Chondrocyte (in vitro differentiated cells): ENCODE data around the gene CLPX. TPM values are rescaled to one million over a fixed set of nuclear protein-coding genes. Genes with fewer than 3 reads are reported as not detected.
A peak's percentile ranks its signal among the peaks of the same experiment; 100 is the strongest.

ENCODE experiments used
- DNase-seq: peaks from one replicate; pipeline ENCODE4 v3.0.0; 2021; ENCODE audit warnings: mixed read lengths, low spot score
- H3K27ac Mint-ChIP-seq: one replicate; pipeline ENCODE4 v1.8.0; 2021; ENCODE audit warnings: mild to moderate bottlenecking, moderate library complexity, mixed read lengths; ENCODE audit not compliant: unreplicated experiment
- H3K27me3 Mint-ChIP-seq: 2 replicates; pipeline ENCODE4 v1.8.0; 2021; ENCODE audit warnings: low read depth, mixed read lengths
- H3K36me3 Mint-ChIP-seq: 2 replicates; pipeline ENCODE4 v1.8.0; 2021; ENCODE audit warnings: low read depth, mixed read lengths
- H3K4me1 Mint-ChIP-seq: 2 replicates; pipeline ENCODE4 v1.8.0; 2021; ENCODE audit warnings: low read depth, mild to moderate bottlenecking, mixed read lengths
- H3K4me3 Mint-ChIP-seq: one replicate; pipeline ENCODE4 v1.8.0; 2021; ENCODE audit warnings: mild to moderate bottlenecking, moderate library complexity, mixed read lengths; ENCODE audit not compliant: unreplicated experiment
- H3K9me3 Mint-ChIP-seq: 2 replicates; pipeline ENCODE4 v1.8.0; 2021; ENCODE audit warnings: low read depth, mixed read lengths
- total RNA-seq: library from RNA; stranded (reverse); gene quantifications from 3 replicates; pipeline ENCODE4 v1.2.1, GENCODE V29; 2021
- TF ChIP-seq, protein P1 (sequence below): fragments of 200-600 bp; sonication (generic); IDR thresholded peaks from 2 replicates; pipeline ENCODE4 v1.5.0; 2021; ENCODE audit warnings: antibody characterized with exemption, mild to moderate bottlenecking, moderate library complexity

Gene CLPX
- total RNA-seq, 1 donor from 2014 or later, result 41.4 TPM

DNA sequence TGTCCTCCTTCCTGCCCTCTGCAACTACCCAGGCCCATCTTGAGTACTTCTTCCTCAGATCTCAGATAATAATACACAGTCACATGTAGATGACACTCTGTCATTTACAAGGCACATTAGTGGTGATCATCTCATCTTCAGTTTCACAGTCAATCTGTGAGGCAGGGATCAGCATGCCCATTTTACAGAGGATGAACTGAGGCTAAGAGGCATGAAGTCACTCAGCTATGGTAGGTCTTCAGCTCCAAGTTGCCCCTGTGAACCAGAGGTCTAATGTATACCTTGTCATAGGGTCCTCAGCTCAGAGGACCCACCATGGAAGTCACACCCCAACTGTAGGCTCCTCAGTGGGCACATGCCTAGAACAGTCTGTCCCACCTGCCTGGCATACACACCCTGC, 30.4 kb upstream of the CLPX start:
- TF ChIP-seq, protein P1, sequence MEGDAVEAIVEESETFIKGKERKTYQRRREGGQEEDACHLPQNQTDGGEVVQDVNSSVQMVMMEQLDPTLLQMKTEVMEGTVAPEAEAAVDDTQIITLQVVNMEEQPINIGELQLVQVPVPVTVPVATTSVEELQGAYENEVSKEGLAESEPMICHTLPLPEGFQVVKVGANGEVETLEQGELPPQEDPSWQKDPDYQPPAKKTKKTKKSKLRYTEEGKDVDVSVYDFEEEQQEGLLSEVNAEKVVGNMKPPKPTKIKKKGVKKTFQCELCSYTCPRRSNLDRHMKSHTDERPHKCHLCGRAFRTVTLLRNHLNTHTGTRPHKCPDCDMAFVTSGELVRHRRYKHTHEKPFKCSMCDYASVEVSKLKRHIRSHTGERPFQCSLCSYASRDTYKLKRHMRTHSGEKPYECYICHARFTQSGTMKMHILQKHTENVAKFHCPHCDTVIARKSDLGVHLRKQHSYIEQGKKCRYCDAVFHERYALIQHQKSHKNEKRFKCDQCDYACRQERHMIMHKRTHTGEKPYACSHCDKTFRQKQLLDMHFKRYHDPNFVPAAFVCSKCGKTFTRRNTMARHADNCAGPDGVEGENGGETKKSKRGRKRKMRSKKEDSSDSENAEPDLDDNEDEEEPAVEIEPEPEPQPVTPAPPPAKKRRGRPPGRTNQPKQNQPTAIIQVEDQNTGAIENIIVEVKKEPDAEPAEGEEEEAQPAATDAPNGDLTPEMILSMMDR, result no peak
- Mint-ChIP-seq H3K4me1 (peaks cover 16% of the 10 kb centered on the region), H3K9me3 (no peaks in the 10 kb centered on the region), H3K36me3 (no peaks in the 10 kb centered on the region), H3K27me3 (no peaks in the 10 kb centered on the region), H3K4me3 (no peak overlapping the region), H3K27ac (no peak overlapping the region)
- DNase-seq, result no peak

DNA sequence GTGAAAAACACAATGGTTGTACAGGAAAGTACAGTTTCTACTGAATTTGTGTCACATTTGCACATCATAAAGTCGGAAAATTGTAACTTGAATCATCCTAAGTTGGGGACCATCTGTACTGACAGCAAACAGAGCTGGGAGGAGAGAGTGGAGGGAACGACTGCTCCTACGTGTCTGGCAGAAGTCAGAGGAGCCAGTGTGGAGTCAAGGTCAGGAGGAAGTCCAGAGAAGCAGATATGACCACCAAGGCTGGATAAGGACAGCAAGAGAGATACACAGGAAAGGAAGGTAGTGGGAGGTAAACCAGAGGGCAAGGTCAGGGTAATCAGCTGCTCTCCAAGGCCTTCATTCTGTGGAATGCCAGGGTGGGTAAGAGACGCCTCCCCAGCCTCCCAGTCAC, 28.9 kb upstream of the CLPX start:
- Mint-ChIP-seq H3K27ac (no peak overlapping the region), H3K4me1 (peaks cover 28% of the 10 kb centered on the region), H3K36me3 (no peaks in the 10 kb centered on the region), H3K4me3 (no peak overlapping the region), H3K27me3 (no peaks in the 10 kb centered on the region), H3K9me3 (no peaks in the 10 kb centered on the region)
- no peak for DNase-seq
- TF ChIP-seq, protein P1, result no peak

DNA sequence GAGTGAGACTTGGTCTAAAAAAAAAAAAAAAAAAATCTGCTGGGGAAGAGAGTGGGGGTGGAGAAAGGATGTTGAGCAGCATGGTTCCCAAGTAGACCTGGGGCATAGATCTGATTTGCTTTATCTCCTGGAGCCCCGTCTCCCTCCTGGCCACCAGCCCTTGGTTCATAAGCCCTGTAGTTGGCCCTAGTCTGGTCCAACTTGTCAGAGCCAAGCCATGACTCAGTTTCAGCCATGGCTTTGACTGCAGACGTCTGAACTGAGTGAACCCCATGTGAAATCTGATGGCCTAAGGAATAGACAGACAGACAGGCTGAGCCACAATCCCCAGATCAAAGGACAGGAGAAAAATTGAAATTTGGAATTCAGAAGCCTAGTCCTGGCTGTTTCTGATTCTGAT, 28.1 kb upstream of the CLPX start:
- Mint-ChIP-seq H3K4me1 (peaks cover 28% of the 10 kb centered on the region), H3K27me3 (no peaks in the 10 kb centered on the region), H3K9me3 (no peaks in the 10 kb centered on the region), H3K4me3 (no peak overlapping the region), H3K27ac (no peak overlapping the region), H3K36me3 (no peaks in the 10 kb centered on the region)
- TF ChIP-seq, protein P1, result no peak
- DNase-seq, result no peak

GRCh38 chr15:65212097-65212496, 27.0 kb upstream of the CLPX start:
- TF ChIP-seq, protein P1, result peak; percentile 65
- Mint-ChIP-seq H3K4me3 (no peak overlapping the region), H3K36me3 (no peaks in the 10 kb centered on the region), H3K27me3 (no peaks in the 10 kb centered on the region), H3K27ac (no peak overlapping the region), H3K4me1 (peaks cover 28% of the 10 kb centered on the region), H3K9me3 (no peaks in the 10 kb centered on the region)
- no peak for DNase-seq

DNA sequence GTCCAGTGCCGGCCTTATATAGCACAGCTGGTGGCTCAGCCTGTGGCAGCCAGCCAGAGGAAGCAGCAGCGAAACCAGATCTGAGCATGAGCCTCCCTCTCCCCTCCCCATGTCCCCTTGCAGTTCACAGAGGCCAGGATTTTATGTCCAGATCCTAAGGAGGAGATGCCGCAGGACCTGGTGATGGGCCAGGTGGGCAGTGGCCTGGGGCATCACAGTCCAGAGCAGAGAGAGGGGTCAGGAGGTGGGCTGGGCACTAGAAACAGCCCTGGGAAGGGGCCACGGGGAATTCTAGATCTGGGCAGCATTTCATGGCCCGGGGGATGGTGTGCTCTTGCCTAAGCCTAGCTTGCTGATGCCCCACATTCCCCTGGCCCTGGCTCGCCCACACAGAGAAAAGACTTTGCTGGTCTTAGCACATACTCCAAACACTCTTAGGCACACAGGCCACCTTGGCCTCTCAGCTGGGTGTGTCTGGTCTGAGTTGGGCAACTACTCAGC, 26.4 kb upstream of the CLPX start:
- H3K9me3 Mint-ChIP-seq, result no peaks in the 10 kb centered on the region
- no peaks in the 10 kb centered on the region for H3K36me3 Mint-ChIP-seq
- H3K4me1 Mint-ChIP-seq, result peaks cover 28% of the 10 kb centered on the region
- TF ChIP-seq, protein P1, result no peak
- no peak overlapping the region for H3K4me3 Mint-ChIP-seq
- peak overlapping the region; percentile 61 for H3K27ac Mint-ChIP-seq
- no peak for DNase-seq
- no peaks in the 10 kb centered on the region for H3K27me3 Mint-ChIP-seq
